Kidney (tissue), 14 donors: ENCODE data around the gene HACD4. TPM values are rescaled to one million over a fixed set of nuclear protein-coding genes. Genes with fewer than 3 reads are reported as not detected.

ENCODE experiments used
- DNase-seq, 5 donors: peaks; one replicate each; pipeline ENCODE4 v3.0.0-alpha.2; 2013 to 2020
- FAIRE-seq: peaks from 2 replicates; lab custom pipeline; 2012; peaks lifted over from hg19 to GRCh38; lab: Jason Lieb, UNC
- H3K27ac ChIP-seq, 2 donors: one replicate each; pipeline ENCODE4 v1.7.0; 2013; ENCODE audit warnings: low read depth in 2 of 2, low read length in 2 of 2, inconsistent platforms in 1 of 2
- H3K27me3 ChIP-seq: one replicate; pipeline ENCODE4 v1.7.1; 2013; ENCODE audit warnings: low read length, inconsistent platforms; ENCODE audit not compliant: control insufficient read depth, insufficient read depth
- H3K36me3 ChIP-seq, 3 donors: one replicate each; pipeline versions ENCODE4 v1.7.0 to v1.7.1; 2013; ENCODE audit warnings: low read length in 3 of 3, control low read depth in 1 of 3, inconsistent platforms in 1 of 3; ENCODE audit not compliant: insufficient read depth in 3 of 3, control insufficient read depth in 2 of 3
- H3K4me1 ChIP-seq, 3 donors: one replicate each; pipeline versions ENCODE4 v1.7.0 to v1.7.1; 2013; ENCODE audit warnings: low read length in 3 of 3, inconsistent platforms in 1 of 3, low read depth in 1 of 3; ENCODE audit not compliant: control insufficient read depth in 2 of 3, insufficient read depth in 2 of 3
- H3K4me3 ChIP-seq, 3 donors: one replicate each; pipeline versions ENCODE4 v1.7.0 to v1.8.1; 2013; ENCODE audit warnings: low read length in 3 of 3, control low read depth in 1 of 3, inconsistent platforms in 1 of 3
- H3K9ac ChIP-seq, 3 donors: one replicate each; pipeline versions ENCODE4 v1.7.0 to v1.7.1; 2013; ENCODE audit warnings: low read length in 3 of 3, control low read depth in 1 of 3, inconsistent platforms in 1 of 3
- H3K9me3 ChIP-seq, 3 donors: one replicate each; pipeline versions ENCODE4 v1.7.0 to v1.7.1; 2013; ENCODE audit warnings: low read length in 3 of 3, control low read depth in 1 of 3, inconsistent platforms in 1 of 3; ENCODE audit not compliant: control insufficient read depth in 2 of 3, insufficient read depth in 1 of 3
- CTCF ChIP-seq: IDR thresholded peaks from 3 replicates; pipeline ENCODE4 v1.5.1; 2012; ENCODE audit warnings: mild to moderate bottlenecking, moderate library complexity, borderline replicate concordance; ENCODE audit not compliant: insufficient read depth; ENCODE audit errors: extremely low read depth
- intact Hi-C: fragments of 100-400 bp; cut with DNase I; formaldehyde crosslinking; loops from one replicate; pipeline ENCODE4 v1.11.1; 2022
- polyA plus RNA-seq: library from polyadenylated mRNA; stranded (reverse); fragments of 350-450 nt; fragmentation: Illumina TruSeq; extraction: RNeasy Lipid Tissue Mini Kit (QIAGEN cat#74804); gene quantifications from one replicate; pipeline ENCODE4 v1.2.3, GENCODE V29; 2014; ENCODE audit warnings: low read depth, low replicate concordance; ENCODE audit not compliant: insufficient read depth
- total RNA-seq: library from RNA; stranded (reverse); fragmentation: NEBNext Ultra II Directional; extraction: Animal tissue kit (Norgen Biotek cat#: 25700); gene quantifications from one replicate; pipeline ENCODE4 v1.2.1, GENCODE V29; 2021
- donor health status: control.
- donor health status: control.
- donor health status: control.
- donor health status: control.
- donor health status: control.
- donor health status: DM: yes; HTN: yes; CAD: no.
- donor health status: Normal renal cell carcinoma (clear cell type).

The HACD4 gene
- total and polyA plus RNA-seq, 2 donors from 2014 or later = 1.3 to 2.9 TPM

DNA sequence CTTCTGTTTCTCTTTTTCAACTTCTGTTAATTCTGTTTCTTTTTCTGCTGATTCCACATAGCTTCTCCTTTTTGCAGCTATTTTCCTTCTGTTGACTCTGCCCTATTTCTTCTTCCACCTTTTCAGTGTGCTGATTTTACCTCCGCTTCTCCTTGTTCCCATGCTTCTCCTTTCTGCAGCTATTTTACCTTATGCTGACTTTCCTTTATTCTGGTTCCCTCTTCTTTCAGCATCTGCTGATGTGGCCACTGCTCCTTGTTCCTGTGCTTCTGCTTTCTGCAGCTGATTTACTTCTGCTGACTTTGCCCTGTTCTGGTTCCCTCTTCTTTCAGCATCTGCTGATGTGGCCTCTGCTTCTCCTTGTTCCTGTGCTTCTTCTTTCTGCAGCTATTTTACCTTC lies 58.8 kb downstream of the HACD4 start:
- no peaks in the 10 kb centered on the region for H3K27me3 ChIP-seq
- H3K36me3 ChIP-seq = peaks cover 0 to 13% (median 0%) of the 10 kb centered on the region in 3 donors
- no peak for TF ChIP-seq CTCF
- DNase-seq = no peak
- H3K4me3 ChIP-seq = no peak overlapping the region
- no peaks in the 10 kb centered on the region for H3K4me1 ChIP-seq
- H3K9me3 ChIP-seq = no peaks in the 10 kb centered on the region
- no peak overlapping the region for H3K27ac ChIP-seq
- no peak for FAIRE-seq
- H3K9ac ChIP-seq = no peak overlapping the region
- intact Hi-C loops = no loop called here

DNA sequence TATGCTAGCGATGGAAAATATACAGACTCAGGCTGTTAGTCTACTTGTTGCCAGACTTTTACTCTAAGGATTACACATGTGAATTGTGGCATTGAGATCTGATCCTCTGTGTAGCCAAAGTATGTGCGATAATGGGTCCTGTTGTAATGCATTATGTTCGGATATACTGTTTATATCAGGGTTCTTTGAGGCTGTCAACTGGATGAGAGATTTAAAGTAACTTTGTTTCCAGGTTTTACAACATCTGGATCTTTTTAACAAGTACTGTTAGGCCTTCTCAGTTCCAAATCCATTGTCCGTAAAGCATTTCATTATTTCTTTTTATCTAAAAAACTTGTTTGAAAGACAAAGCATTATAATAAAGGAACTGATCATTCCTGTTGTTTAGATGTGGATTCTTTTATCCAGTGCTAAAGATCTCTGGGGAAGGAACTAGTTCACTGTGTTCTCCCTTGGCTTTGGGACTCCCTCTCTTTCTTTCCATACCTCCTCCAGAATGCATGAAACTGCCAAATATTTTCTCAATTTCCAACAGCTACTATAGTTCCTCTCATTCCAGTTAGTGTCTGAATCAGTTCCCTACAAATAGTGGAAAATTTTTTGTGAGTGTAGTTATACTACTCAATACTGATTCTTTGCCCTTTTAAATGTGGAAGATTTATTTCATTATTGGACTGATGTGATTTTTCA lies 68.8 kb downstream of the HACD4 start:
- peaks cover 0 to 6% (median 0%) of the 10 kb centered on the region in 3 donors for H3K36me3 ChIP-seq
- no peak overlapping the region for H3K27ac ChIP-seq
- H3K4me1 ChIP-seq = no peaks in the 10 kb centered on the region
- no peak overlapping the region for H3K9ac ChIP-seq
- TF ChIP-seq CTCF = no peak
- no peaks in the 10 kb centered on the region for H3K27me3 ChIP-seq
- no peak overlapping the region for H3K4me3 ChIP-seq
- H3K9me3 ChIP-seq = no peaks in the 10 kb centered on the region
- no peak for DNase-seq
- no peak for FAIRE-seq
- intact Hi-C loops = no loop called here

DNA sequence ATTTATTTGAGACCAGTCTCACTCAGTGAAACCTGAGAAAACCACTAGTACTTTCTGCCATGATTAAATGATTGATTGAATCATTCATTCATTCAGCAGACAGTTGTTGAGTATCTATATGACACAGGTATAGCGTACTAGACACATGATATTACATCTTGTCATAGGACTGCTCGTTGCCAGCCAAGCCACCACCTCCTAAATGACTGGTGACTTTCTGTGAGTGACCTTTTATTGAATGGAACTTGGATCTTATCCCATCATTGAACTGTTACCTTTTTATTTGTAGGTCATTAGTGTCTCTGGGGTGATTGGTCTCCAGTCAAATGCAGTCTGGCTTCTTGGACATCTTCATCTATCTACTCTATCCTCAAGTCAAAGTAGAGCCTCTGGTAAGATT lies 80.7 kb downstream of the HACD4 start:
- H3K36me3 ChIP-seq = peaks cover 0 to 6% (median 3%) of the 10 kb centered on the region in 3 donors
- H3K9me3 ChIP-seq = no peaks in the 10 kb centered on the region
- intact Hi-C loops = no loop called here
- no peak overlapping the region for H3K27ac ChIP-seq
- H3K4me1 ChIP-seq = no peaks in the 10 kb centered on the region
- TF ChIP-seq CTCF = no peak
- no peak overlapping the region for H3K4me3 ChIP-seq
- FAIRE-seq = no peak
- H3K27me3 ChIP-seq = no peaks in the 10 kb centered on the region
- no peak for DNase-seq
- H3K9ac ChIP-seq = no peak overlapping the region

Other genes with a start within 250 kb of the HACD4 start
- gene IFNB1, start 46.3 kb upstream of the HACD4 start, total RNA-seq = not detected
- gene IFNB1, start 46.3 kb upstream of the HACD4 start, polyA plus RNA-seq = not detected
- gene IFNW1, start 110.2 kb upstream of the HACD4 start, total RNA-seq = not detected
- gene IFNW1, start 110.2 kb upstream of the HACD4 start, polyA plus RNA-seq = not detected
- gene IFNA21, start 135.0 kb upstream of the HACD4 start, total RNA-seq = not detected
- not detected for gene IFNA21, start 135.0 kb upstream of the HACD4 start, polyA plus RNA-seq
- gene IFNA4, start 155.9 kb upstream of the HACD4 start, total RNA-seq = not detected
- gene IFNA4, start 155.9 kb upstream of the HACD4 start, polyA plus RNA-seq = not detected
- not detected for gene IFNA7, start 170.6 kb upstream of the HACD4 start, total RNA-seq
- gene IFNA7, start 170.6 kb upstream of the HACD4 start, polyA plus RNA-seq = not detected
- gene IFNA10, start 175.5 kb upstream of the HACD4 start, total RNA-seq = not detected
- gene IFNA10, start 175.5 kb upstream of the HACD4 start, polyA plus RNA-seq = not detected
- gene IFNA16, start 185.7 kb upstream of the HACD4 start, total RNA-seq = not detected
- not detected for gene IFNA16, start 185.7 kb upstream of the HACD4 start, polyA plus RNA-seq
- gene IFNA17, start 196.6 kb upstream of the HACD4 start, total RNA-seq = not detected
- gene IFNA17, start 196.6 kb upstream of the HACD4 start, polyA plus RNA-seq = not detected
- not detected for gene IFNA14, start 208.4 kb upstream of the HACD4 start, total RNA-seq
- not detected for gene IFNA14, start 208.4 kb upstream of the HACD4 start, polyA plus RNA-seq